ENCODE results near the gene APOE. TPM values are rescaled to one million over a fixed set of nuclear protein-coding genes. Genes with fewer than 3 reads are reported as not detected.
A peak's percentile ranks its signal among the peaks of the same experiment; 100 is the strongest.

APOE gene
- total and polyA plus RNA-seq, 12 donors = 569 to 21,602 (median 8,894) TPM

GRCh38 chr19:44943801-44944249, 38.2 kb downstream of the APOE start:
- 59 to 74% (median 64%) methylated on average over 10 of the region's 10 CpGs for WGBS, 4 donors
- no peaks in the 10 kb centered on the region for H3K4me1 ChIP-seq (replicated peaks in 1 of 2)
- TF ChIP-seq CTCF (IDR thresholded peaks at IDR 0.05) = peak in 2 of 6 experiments; percentile 13 to 20
- TF ChIP-seq POLR2A (IDR thresholded peaks at IDR 0.05) = no peak
- H3K27ac ChIP-seq = peak overlapping the region in 1 of 5 donors; percentile 38
- H3K36me3 ChIP-seq (replicated peaks in 1 of 2) = no peaks in the 10 kb centered on the region
- DNase-seq = peak; percentile 38 to 79 (median 66)
- H3K4me3 ChIP-seq = no peak overlapping the region
- intact Hi-C loops (cut with DNase I) = no loop called here
- H3K9me3 ChIP-seq (replicated peaks in 1 of 3) = no peaks in the 10 kb centered on the region
- no peaks in the 10 kb centered on the region for H3K27me3 ChIP-seq

- Histone ChIP-seq H3K9me3 (replicated peaks in 1 of 3) (no peaks in the 10 kb centered on the region), H3K27me3 (no peaks in the 10 kb centered on the region), H3K4me1 (replicated peaks in 1 of 2) (peaks cover 9 to 16% of the 10 kb centered on the region in 2 donors), H3K27ac (no peak overlapping the region), H3K36me3 (replicated peaks in 1 of 2) (no peaks in the 10 kb centered on the region), H3K4me3 (no peak overlapping the region)
- no peak for TF ChIP-seq POLR2A (IDR thresholded peaks at IDR 0.05)
- no peak for TF ChIP-seq CTCF (IDR thresholded peaks at IDR 0.05)
- 79 to 96% (median 87%) methylated on average over 12 to 13 of the region's 13 CpGs for WGBS, 4 donors
- intact Hi-C loops (cut with DNase I) = no loop called here
- no peak for DNase-seq
Observed at GRCh38 chr19:44947041-44947581, 41.5 kb downstream of the APOE start.

GRCh38 chr19:44948237-44948636, 42.6 kb downstream of the APOE start:
- H3K4me1 ChIP-seq (replicated peaks in 1 of 2) = peaks cover 9 to 16% of the 10 kb centered on the region in 2 donors
- H3K9me3 ChIP-seq (replicated peaks in 1 of 3) = no peaks in the 10 kb centered on the region
- H3K36me3 ChIP-seq (replicated peaks in 1 of 2) = no peaks in the 10 kb centered on the region
- WGBS, 4 donors = 70 to 90% (median 85%) methylated on average over 4 to 5 of the region's 5 CpGs
- DNase-seq = no peak
- no peaks in the 10 kb centered on the region for H3K27me3 ChIP-seq
- TF ChIP-seq CTCF (IDR thresholded peaks at IDR 0.05) (no peak), POLR2A (IDR thresholded peaks at IDR 0.05) (no peak)
- intact Hi-C loops (cut with DNase I) = no loop called here
- no peak overlapping the region for H3K27ac ChIP-seq
- no peak overlapping the region for H3K4me3 ChIP-seq

- no peaks in the 10 kb centered on the region for H3K27me3 ChIP-seq
- H3K4me3 ChIP-seq = no peak overlapping the region
- no peaks in the 10 kb centered on the region for H3K36me3 ChIP-seq (replicated peaks in 1 of 2)
- 84 to 90% (median 87%) methylated on average over 3 to 5 of the region's 5 CpGs for WGBS, 4 donors
- peaks cover 9 to 21% of the 10 kb centered on the region in 2 donors for H3K4me1 ChIP-seq (replicated peaks in 1 of 2)
- no peaks in the 10 kb centered on the region for H3K9me3 ChIP-seq (replicated peaks in 1 of 3)
- intact Hi-C loops (cut with DNase I) = no loop called here
- no peak overlapping the region for H3K27ac ChIP-seq
- no peak for DNase-seq
- TF ChIP-seq CTCF (IDR thresholded peaks at IDR 0.05) = no peak
- no peak for TF ChIP-seq POLR2A (IDR thresholded peaks at IDR 0.05)
Observed at GRCh38 chr19:44948763-44949374, 43.3 kb downstream of the APOE start.
